CD4-positive, alpha-beta T cell treated with Interleukin-4 for 1 hour (primary cell): ENCODE results near the gene FUT2.

Experiments used
- DNase-seq, 2 donors: peaks; one replicate each; pipeline ENCODE4 v3.0.0-alpha.2; 2020 to 2022

FUT2 gene

DNA sequence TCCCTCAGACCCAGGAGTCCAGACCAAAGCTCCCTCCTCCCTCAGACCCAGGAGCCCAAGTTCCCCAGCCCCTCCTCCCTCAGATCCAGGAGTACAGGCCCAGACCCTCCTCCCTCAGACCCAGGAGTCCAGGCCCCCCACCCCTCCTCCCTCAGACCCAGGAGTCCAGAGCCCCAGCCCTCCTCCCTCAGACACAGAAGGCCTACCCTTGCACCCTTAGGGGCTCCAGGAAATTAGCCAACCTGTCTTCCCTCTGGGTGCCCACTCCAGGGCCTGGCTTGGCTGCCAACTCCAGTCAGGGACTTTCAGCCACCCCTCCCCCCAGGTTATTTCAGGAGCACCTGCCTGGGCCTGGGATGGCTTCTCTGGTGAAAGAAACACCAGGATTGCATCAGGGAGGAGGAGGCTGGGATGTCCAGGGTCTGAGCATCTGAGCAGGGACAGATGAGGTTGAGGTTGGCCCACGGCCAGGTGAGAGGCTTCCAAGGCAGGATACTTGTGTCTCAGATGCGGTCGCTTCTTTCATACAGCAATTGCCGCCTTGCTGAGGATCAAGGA, 59.4 kb downstream of the FUT2 start, which contains the start of gene FGF21:
Gene FGF21, plus strand, starts transcription at position 441 of the 558 bp plus-strand sequence. CDS start 713 bp downstream, outside the sequence.
- no peak for DNase-seq
